GM18519 (cell line): ENCODE measurements around the gene CPSF4L.
"Not testable (repeated sequence)": the region's sequence is repeated elsewhere in the genome, so short reads cannot be mapped to it uniquely, and the experiment has no call there.

Experiments
- ATAC-seq: cut with Tn5 transposase; IDR thresholded peaks from one replicate; pipeline ENCODE4 v1.9.1; 2021; ENCODE audit warnings: mild to moderate bottlenecking, moderate library complexity; ENCODE audit not compliant: unreplicated experiment, low FRiP score

Gene CPSF4L, protein sequence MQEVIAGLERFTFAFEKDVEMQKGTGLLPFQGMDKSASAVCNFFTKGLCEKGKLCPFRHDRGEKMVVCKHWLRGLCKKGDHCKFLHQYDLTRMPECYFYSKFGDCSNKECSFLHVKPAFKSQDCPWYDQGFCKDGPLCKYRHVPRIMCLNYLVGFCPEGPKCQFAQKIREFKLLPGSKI

GRCh38 chr17:73261617-73261951, at the start of gene CPSF4L:
Gene CPSF4L (minus strand): TSS chr17:73261880. CDS start chr17:73261818, 62 bp downstream.
- no peak for ATAC-seq

DNA sequence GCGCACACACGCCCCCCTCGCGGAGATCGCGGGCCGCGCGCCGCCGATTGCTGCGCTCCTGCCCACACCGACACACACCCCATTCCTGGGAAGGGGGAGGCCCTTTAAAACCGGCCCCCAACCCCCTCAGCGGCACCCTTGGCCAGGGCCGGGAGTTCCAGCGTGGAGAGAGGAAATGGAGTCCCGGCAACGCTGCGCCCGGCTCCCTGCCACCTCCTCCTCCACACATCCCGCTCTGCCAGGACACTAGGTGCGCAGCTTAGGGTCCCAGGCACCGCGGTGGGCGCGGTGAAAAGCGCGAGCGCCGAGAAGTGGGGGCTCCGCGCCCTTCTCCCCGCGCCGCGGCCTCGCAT, 49.7 kb upstream of the CPSF4L start:
- ATAC-seq, result peak; percentile 3

DNA sequence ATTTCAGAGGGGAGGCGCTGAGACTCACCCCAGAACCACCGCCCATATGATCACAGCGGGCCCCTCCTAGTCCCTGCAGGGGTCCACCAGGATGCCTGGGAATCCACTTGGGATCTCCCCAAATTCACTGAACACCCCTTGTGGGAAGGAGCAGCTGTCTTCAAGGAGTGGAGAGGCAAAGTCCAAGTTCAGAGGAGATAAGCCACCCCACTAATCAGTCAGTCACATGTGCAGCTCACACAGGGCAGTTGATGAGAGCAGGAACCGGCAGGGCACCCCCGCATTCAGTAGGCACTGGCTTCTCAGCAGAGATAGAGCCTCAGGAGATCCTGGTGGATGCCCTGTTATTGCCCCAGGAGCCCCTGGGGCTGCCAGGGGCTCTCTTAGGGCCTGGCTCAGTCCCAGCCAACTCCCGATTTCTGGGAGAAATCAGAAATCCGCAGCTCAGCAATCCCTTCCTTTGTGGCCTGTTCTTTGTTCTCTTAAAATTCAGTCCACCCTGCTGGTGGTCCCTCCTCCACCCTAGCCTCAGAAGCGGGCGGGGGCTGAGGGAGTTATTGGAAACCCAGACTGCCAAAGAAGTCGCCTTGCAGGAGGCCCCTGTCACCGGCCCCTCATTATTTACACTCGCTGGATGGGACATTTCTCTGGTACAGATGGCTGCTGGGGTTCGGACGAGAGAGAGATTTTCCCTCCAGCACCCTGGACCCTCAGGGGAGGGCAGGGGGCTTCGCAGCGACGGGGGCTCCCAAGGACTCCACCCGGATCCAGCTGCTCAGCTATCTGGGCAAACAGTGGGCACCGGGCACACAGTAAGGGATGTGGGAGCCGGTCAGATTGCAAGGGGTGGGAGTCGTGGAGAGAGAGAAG, 48.3 kb upstream of the CPSF4L start:
- ATAC-seq, result no peak

GRCh38 chr17:73308959-73309358, 47.3 kb upstream of the CPSF4L start:
- ATAC-seq, result not testable (repeated sequence)

- ATAC-seq, result no peak
Observed at GRCh38 chr17:73308017-73308823, 46.5 kb upstream of the CPSF4L start.

DNA sequence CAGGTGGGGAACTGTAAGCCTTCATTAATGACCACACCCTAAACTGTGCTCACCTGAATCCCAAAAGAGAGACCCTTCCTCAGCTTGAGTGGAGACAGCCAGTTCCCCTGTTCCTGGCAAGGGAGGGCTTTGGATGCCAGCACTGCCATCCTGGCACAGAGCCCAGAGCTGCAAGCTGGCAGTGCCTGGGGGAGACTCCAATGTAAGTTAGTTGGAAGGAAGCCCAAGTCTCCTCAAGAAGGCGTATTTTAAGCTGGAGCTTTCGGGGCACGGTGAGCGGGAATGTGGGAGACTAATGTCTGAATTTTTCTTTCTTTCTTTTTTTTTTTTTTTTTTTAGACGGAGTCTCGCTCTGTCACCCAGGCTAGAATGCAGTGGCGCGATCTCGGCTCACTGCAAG, 45.5 kb upstream of the CPSF4L start:
- no peak for ATAC-seq

DNA sequence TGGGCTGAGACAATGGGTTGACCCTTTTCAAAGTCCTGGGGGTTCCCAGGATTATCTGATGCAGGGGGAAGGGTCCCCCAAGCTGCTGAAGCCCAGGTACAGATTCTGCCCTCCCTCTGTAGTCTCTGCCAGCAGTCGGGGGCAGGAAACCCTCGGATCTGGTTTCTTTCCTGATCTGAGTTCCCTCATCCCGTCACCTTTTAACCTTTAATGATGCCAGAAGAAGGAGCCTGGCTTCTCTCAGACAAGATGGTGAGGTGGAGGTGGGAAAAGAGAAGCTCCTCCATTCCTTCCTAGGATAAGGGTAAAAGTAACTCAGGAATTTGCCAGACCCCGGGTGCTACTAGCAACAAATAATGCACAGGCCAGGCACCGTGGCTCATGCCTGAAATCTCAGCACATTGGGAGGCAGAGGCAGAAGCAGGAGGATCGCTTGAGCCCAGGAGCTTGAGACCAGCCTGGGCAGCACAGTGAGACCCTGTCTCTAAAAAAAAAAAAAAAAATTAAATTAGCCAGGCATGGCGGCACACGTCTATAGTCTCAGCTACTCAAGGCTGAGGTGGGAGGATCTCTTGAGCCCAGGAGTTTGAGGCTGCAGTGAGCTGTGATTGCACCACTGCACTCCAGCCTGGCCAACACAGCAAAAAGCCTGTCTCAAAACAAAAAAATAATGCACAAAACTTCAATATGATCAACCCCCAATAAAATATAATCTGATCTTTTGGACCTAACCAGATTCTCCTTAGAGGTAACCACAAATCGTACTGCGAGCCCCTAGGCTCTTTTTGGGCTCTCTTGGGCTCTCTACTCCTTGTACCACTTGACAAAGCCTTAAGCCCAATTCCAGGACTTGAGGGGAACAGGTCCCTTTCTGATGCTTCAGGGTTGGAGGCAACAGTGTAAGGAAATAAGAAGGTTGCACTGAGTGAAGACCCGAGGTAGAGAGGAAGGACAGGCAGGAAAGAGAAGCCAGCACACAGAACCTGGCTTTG, 44.5 kb upstream of the CPSF4L start:
- ATAC-seq, result no peak

- ATAC-seq, result no peak
Observed at GRCh38 chr17:73304971-73305812, 43.5 kb upstream of the CPSF4L start.

DNA sequence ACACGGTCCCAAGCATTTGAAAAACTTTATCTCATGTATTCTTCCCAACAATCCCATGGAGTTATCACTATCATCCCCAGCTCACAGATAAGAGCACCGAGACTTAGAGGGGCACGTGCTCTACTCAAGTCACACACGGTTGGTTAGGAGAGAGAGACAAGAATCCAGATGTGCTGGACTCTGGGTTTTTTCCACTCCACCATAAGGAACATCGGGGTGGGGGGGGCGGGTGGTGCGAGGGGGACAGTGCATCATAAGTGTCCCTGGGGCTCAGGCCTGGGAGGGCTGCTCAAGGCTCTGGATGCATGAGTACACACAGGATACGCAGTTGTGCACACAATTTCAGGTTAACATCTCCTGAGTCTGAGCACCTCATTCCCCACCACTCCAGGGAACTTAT, 42.8 kb upstream of the CPSF4L start:
- no peak for ATAC-seq

DNA sequence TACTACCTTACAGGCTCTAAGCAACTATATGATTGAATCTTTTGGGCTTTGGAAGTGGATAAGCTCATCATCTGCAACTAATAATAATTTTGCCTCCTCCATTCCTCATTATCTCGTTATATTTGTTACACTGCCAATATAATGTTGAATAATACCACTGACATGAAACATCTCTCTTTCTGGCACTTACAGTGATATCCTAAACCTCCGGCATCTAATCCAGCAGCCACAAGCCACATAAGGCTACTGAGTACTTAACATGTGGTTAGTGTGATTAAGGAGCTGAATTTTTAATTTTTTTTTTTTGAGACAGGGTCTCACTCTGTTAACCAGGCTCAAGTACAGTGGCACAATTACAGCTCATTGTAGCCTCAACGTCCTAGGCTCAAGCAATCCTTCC, 40.5 kb upstream of the CPSF4L start:
- ATAC-seq, result no peak

- ATAC-seq, result no peak
Observed at GRCh38 chr17:73301369-73301768, 39.7 kb upstream of the CPSF4L start.

GRCh38 chr17:73300392-73300791, 38.7 kb upstream of the CPSF4L start:
- no peak for ATAC-seq

DNA sequence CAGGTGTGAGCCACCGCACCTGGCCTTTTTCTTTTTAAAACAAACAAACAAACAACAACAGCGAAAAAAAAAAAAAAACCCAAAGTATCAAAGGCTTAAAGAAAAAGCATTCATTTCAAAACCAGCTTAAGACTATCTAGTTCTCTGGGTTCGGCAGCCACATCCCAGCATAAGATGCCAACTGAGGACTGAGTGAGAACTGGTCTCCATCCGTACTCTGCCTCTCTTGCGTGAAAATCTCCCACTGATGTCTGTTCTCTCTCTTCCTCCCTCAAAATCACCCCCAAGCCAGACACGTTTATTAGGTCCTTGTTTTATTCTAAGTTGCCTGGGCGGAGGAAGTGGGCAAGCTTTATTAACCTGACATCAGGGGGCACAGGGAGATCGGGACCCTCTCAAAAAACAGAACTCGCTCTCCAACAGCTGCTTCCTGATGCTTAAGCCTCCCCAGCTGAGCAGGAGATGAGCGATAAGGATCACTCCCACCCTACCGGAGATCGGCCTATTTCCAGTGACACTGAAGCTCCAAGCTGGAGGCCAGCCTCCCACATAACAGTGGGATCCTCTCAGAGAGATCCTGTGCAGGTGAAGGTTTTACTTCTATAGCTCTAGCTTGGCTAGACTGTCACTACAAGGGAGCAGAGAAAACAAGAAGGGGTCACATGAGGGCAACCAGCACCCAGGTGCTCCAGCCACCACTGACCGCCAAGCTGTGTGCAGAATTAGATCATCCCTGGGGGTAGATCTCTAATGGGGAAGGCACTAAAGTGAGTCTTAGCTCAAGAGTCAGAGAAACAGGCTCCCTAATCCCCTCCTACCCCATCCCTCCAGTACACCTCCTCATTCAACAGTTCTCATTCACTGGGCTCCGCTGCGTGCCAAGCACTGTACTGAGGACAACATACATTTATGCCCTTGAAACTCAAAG, 36.5 kb upstream of the CPSF4L start:
- ATAC-seq, result no peak

DNA sequence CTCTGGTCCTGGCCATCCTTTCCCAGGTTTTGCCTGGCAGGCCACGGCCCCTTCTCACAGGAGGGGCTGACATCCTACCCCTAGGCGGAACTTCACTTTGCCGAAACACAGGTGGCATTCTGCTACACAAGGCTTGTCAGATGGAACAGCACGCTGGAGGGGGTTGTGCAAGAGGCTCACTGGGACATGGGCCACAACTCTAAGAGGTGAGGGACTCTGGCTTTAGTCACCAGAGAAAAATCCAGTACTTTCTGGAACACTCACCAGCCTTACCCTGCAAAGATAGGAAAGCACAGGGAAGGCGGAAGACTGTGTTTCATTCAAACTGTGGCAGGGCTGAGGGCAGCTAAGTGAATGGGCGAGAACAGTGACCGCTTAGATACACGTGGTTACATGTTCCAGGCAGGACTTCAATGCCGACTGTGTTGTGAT, 31.8 kb upstream of the CPSF4L start:
- ATAC-seq, result no peak

GRCh38 chr17:73293031-73293430, 31.4 kb upstream of the CPSF4L start:
- ATAC-seq, result no peak

DNA sequence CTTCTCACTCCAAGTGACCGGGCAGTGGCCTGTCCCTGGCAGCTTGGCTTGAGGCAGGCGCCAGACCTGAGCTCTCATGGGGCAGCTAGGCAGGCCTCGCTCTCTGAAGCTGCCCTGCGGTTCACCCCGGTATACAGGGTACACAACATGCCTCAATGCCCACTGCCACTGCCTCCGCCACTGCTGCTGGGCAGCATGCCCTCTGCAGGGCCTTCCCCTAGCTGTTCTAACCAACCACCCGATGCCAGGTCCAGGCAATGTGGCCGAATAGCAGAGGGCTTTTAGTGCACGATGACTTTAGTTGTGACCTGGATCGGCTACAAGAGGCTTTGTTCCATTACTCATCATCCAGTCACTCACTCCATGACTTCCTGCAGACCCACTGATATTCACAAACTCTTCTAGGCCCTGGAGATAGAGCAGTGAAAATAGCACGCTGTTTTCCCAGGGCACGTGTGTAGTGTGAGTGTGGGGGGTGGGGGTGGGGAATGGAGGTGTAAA, 30.4 kb upstream of the CPSF4L start:
- ATAC-seq, result no peak

DNA sequence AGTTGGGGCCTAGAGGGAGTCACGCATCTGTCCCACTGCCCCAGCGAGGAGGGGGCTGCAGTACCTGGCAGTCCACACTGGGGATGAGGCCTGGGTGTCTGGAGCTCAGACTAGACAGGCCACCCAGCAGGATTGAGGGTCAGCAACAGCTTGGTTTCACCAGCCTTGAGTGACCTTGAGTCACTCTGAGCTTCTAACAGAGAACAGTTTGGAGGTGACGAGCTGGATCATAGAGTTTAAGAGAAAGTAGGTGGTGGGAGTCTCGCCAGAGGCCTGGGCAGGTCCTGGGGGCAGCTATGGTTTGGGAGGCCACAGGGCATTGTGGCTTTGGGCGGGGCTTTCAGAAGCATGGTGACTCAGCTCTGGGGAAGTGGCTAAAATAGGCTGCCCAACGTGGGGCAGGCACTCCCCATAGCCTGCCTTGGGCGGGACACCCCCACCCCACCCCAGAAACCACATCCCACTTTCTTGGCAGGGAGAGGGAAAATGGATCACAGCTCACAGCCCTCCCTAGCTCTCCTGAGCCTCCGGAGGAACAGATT, 29.7 kb upstream of the CPSF4L start:
- ATAC-seq, result peak; percentile 66
